ENCODE results near the gene TRABD2A. TPM values are rescaled to one million over a fixed set of nuclear protein-coding genes. Genes with fewer than 3 reads are reported as not detected.

TRABD2A gene
- total RNA-seq, 2 experiments from 2014 or later: 1.6 to 1.9 TPM

GRCh38 chr2:84904151-84904550 is 23.3 kb upstream of the TRABD2A start:
- no peak overlapping the region for H3K27ac ChIP-seq (ENCODE audit: low read depth, low read length, poor library complexity, severe bottlenecking)
- POLR2A ChIA-PET: interaction anchor here (0.6 to 2.7 kb wide), 6 partner anchors 15 to 80 kb away, joined by 3 to 6 read pairs (median 3); no protein-coding TSS in a partner anchor
- peak overlapping the region; percentile 92 for H3K4me2 ChIP-seq (ENCODE audit: low read length)
- CTCF ChIA-PET (ENCODE audit: unreplicated experiment): no interaction called here
- H2AFZ ChIP-seq (ENCODE audit: low read length): peak overlapping the region; percentile 4; the same call in 1 of the 2 replicates
- peaks cover 16% of the 10 kb centered on the region for H3K36me3 ChIP-seq (ENCODE audit: insufficient read depth, low read length)
- peaks cover 15% of the 10 kb centered on the region for H3K4me1 ChIP-seq (ENCODE audit: insufficient read depth, low read length, poor library complexity, severe bottlenecking)
- BruUV-seq (replicated peaks): no TSS peak
- no peak for DNase-seq (ENCODE audit: low spot score)
- no peaks in the 10 kb centered on the region for H3K9me2 ChIP-seq (ENCODE audit: insufficient read depth, low read length)
- intact Hi-C loops (cut with micrococcal nuclease; ENCODE audit: unreplicated experiment): no loop called here
- no peak overlapping the region for H3K4me3 ChIP-seq (ENCODE audit: low read depth, low read length, poor library complexity, severe bottlenecking)
- peaks cover 6% of the 10 kb centered on the region; the same call in 1 of the 2 replicates for H4K20me1 ChIP-seq (ENCODE audit: insufficient read depth, low read length)
- H3K79me2 ChIP-seq (ENCODE audit: insufficient read depth, low read depth, low read length): peaks cover 14% of the 10 kb centered on the region
- no peaks in the 10 kb centered on the region for H3K9me3 ChIP-seq (ENCODE audit: low read length)
- TF ChIP-seq CTCF (conservative IDR thresholded peaks at IDR 0.05; ENCODE audit: low read length): no peak
- no peak for TF ChIP-seq EZH2phosphoT487 (IDR thresholded peaks at IDR 0.05; ENCODE audit: borderline replicate concordance, low read depth, low read length)

- no peak overlapping the region for H2AFZ ChIP-seq (ENCODE audit: low read length)
- peaks cover 6% of the 10 kb centered on the region; the same call in 1 of the 2 replicates for H4K20me1 ChIP-seq (ENCODE audit: insufficient read depth, low read length)
- H3K4me1 ChIP-seq (ENCODE audit: insufficient read depth, low read length, poor library complexity, severe bottlenecking): peaks cover 27% of the 10 kb centered on the region
- no peak overlapping the region for H3K4me2 ChIP-seq (ENCODE audit: low read length)
- ChIA-PET POLR2A (interaction anchor here (0.7 kb wide), 1 partner anchor 70 kb away, joined by 3 read pairs; no protein-coding TSS in a partner anchor), CTCF (ENCODE audit: unreplicated experiment) (no interaction called here)
- BruUV-seq (replicated peaks): no TSS peak
- H3K36me3 ChIP-seq (ENCODE audit: insufficient read depth, low read length): peaks cover 13% of the 10 kb centered on the region
- H3K4me3 ChIP-seq (ENCODE audit: low read depth, low read length, poor library complexity, severe bottlenecking): no peak overlapping the region
- peaks cover 14% of the 10 kb centered on the region for H3K79me2 ChIP-seq (ENCODE audit: insufficient read depth, low read depth, low read length)
- intact Hi-C loops (cut with micrococcal nuclease; ENCODE audit: unreplicated experiment): no loop called here
- no peaks in the 10 kb centered on the region for H3K9me2 ChIP-seq (ENCODE audit: insufficient read depth, low read length)
- H3K9me3 ChIP-seq (ENCODE audit: low read length): no peaks in the 10 kb centered on the region
- no peak for DNase-seq (ENCODE audit: low spot score)
- no peak overlapping the region for H3K27ac ChIP-seq (ENCODE audit: low read depth, low read length, poor library complexity, severe bottlenecking)
- TF ChIP-seq CTCF (conservative IDR thresholded peaks at IDR 0.05; ENCODE audit: low read length) (no peak), EZH2phosphoT487 (IDR thresholded peaks at IDR 0.05; ENCODE audit: borderline replicate concordance, low read depth, low read length) (no peak)
Observed at GRCh38 chr2:84902526-84902925, 21.6 kb upstream of the TRABD2A start.

GRCh38 chr2:84901593-84902120 is 20.8 kb upstream of the TRABD2A start:
- BruUV-seq (replicated peaks): no TSS peak
- Histone ChIP-seq H3K9me2 (ENCODE audit: insufficient read depth, low read length) (no peaks in the 10 kb centered on the region), H3K4me3 (ENCODE audit: low read depth, low read length, poor library complexity, severe bottlenecking) (no peak overlapping the region), H3K4me2 (ENCODE audit: low read length) (no peak overlapping the region), H3K79me2 (ENCODE audit: insufficient read depth, low read depth, low read length) (peaks cover 11% of the 10 kb centered on the region), H2AFZ (ENCODE audit: low read length) (no peak overlapping the region), H3K4me1 (ENCODE audit: insufficient read depth, low read length, poor library complexity, severe bottlenecking) (peaks cover 22% of the 10 kb centered on the region), H4K20me1 (ENCODE audit: insufficient read depth, low read length) (peaks cover 3% of the 10 kb centered on the region; the same call in 1 of the 2 replicates), H3K9me3 (ENCODE audit: low read length) (no peaks in the 10 kb centered on the region), H3K27ac (ENCODE audit: low read depth, low read length, poor library complexity, severe bottlenecking) (no peak overlapping the region), H3K36me3 (ENCODE audit: insufficient read depth, low read length) (peaks cover 7% of the 10 kb centered on the region)
- POLR2A ChIA-PET: no interaction called here
- CTCF ChIA-PET (ENCODE audit: unreplicated experiment): no interaction called here
- TF ChIP-seq CTCF (conservative IDR thresholded peaks at IDR 0.05; ENCODE audit: low read length): no peak
- TF ChIP-seq EZH2phosphoT487 (IDR thresholded peaks at IDR 0.05; ENCODE audit: borderline replicate concordance, low read depth, low read length): no peak
- intact Hi-C loops (cut with micrococcal nuclease; ENCODE audit: unreplicated experiment): no loop called here
- DNase-seq (ENCODE audit: low spot score): no peak
